ENCODE data around the gene FOXL3. TPM values are rescaled to one million over a fixed set of nuclear protein-coding genes. Genes with fewer than 3 reads are reported as not detected.

The FOXL3 gene
- total RNA-seq, 1 experiment from 2014 or later: not detected

DNA sequence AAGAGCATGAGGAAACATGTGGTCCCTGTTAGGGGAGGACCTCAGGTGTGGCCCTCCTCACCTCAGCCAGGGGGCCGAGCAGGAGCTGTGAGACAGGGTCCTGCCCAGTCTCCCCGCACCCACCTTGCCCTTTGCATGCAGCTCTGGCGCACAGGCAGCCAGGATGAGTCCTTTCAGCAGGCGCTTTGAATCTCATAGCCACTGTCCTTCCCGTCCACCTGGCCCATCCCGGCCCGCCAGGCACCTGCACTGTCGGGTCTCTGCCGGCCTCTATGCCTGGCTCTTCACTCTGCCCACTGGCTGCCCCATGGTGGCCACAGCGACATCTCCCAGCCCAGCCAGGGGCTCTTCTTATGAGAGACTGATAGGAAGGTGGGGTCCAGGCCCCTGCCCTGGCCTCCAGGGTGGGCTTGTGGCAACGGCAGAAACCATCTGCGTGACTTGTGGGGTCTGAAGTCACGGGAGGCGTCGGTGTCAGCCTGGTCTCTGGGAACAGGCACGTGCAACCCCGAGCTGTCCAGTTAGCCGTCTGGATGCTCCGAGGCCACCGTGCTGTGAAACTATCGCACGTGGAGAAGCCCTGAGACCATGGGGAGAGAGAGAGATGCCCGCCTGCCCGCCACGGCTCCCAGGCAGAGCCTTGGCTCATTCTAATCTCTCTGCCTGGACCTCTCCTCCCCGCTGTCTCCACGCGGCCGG, 37.4 kb downstream of the FOXL3 start:
- ATAC-seq (no peak), DNase-seq (ENCODE audit: low spot score) (no peak)
- CTCF ChIA-PET: no interaction called here
- H3K27me3 Mint-ChIP-seq (ENCODE audit: low read depth): peaks cover 5% of the 10 kb centered on the region; the same call in 1 of the 2 replicates
- peaks cover 7% of the 10 kb centered on the region; the same call in 1 of the 2 replicates for H3K9me3 Mint-ChIP-seq
- no peak overlapping the region for H3K27ac Mint-ChIP-seq
- H3K4me1 Mint-ChIP-seq: no peaks in the 10 kb centered on the region
- TF ChIP-seq NFE2L1 (CRISPR knock-in tag; IDR thresholded peaks at IDR 0.05): no peak
- TF ChIP-seq, protein P1, sequence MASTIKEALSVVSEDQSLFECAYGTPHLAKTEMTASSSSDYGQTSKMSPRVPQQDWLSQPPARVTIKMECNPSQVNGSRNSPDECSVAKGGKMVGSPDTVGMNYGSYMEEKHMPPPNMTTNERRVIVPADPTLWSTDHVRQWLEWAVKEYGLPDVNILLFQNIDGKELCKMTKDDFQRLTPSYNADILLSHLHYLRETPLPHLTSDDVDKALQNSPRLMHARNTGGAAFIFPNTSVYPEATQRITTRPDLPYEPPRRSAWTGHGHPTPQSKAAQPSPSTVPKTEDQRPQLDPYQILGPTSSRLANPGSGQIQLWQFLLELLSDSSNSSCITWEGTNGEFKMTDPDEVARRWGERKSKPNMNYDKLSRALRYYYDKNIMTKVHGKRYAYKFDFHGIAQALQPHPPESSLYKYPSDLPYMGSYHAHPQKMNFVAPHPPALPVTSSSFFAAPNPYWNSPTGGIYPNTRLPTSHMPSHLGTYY (CRISPR knock-in tag; IDR thresholded peaks at IDR 0.05): no peak
- POLR2A ChIA-PET: no interaction called here
- H3K36me3 Mint-ChIP-seq: no peaks in the 10 kb centered on the region
- H3K4me3 Mint-ChIP-seq: no peak overlapping the region

DNA sequence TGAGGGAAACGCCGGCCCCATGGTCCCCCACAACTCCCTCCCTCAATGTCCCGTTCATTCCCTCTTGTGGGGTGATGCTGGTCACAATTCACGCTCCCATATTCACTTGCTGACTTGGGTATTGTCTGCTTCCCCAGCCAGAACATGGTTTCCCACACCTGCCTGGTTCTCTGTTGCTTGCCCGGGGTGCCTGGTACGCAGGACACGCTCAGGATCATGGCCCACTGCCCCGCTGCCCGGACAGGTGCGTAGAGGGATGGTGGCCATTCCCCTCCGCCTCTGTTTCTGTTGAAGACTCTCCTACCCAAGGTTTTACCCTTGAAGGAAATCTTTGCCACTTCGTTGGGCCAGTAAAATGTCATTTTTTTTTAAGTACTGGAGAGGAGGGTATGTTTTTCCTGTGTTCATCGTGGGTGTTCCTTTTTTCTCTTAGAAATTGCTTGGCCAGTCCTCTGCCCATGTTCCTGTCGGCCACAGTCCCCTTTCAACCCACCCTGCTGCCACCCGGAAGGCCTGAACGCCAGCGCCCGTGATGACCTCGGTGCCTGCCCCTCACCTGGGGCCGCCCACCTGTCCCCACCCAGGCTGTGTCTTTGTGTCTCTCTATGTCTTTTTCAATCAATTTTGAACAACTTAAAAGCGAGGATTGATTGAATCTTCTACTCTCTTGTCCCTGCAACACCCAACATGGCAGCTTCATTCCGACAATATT, 38.2 kb downstream of the FOXL3 start:
- H3K9me3 Mint-ChIP-seq: peaks cover 7% of the 10 kb centered on the region; the same call in 1 of the 2 replicates
- TF ChIP-seq, protein P2, sequence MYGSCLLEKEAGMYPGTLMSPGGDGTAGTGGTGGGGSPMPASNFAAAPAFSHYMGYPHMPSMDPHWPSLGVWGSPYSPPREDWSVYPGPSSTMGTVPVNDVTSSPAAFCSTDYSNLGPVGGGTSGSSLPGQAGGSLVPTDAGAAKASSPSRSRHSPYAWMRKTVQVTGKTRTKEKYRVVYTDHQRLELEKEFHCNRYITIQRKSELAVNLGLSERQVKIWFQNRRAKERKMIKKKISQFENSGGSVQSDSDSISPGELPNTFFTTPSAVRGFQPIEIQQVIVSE (CRISPR knock-in tag; IDR thresholded peaks at IDR 0.05; ENCODE audit: borderline replicate concordance): no peak
- no peak for TF ChIP-seq KAT7 (CRISPR knock-in tag; IDR thresholded peaks at IDR 0.05; ENCODE audit: borderline replicate concordance)
- TF ChIP-seq OVOL2 (CRISPR knock-in tag; IDR thresholded peaks at IDR 0.05; ENCODE audit: borderline replicate concordance): no peak
- no peak overlapping the region for H3K27ac Mint-ChIP-seq
- no peak for DNase-seq (ENCODE audit: low spot score)
- ATAC-seq: no peak
- CTCF ChIA-PET: no interaction called here
- no peak overlapping the region for H3K4me3 Mint-ChIP-seq
- no peaks in the 10 kb centered on the region for H3K36me3 Mint-ChIP-seq
- POLR2A ChIA-PET: no interaction called here
- H3K4me1 Mint-ChIP-seq: no peaks in the 10 kb centered on the region
- H3K27me3 Mint-ChIP-seq (ENCODE audit: low read depth): peaks cover 5% of the 10 kb centered on the region; the same call in 1 of the 2 replicates

DNA sequence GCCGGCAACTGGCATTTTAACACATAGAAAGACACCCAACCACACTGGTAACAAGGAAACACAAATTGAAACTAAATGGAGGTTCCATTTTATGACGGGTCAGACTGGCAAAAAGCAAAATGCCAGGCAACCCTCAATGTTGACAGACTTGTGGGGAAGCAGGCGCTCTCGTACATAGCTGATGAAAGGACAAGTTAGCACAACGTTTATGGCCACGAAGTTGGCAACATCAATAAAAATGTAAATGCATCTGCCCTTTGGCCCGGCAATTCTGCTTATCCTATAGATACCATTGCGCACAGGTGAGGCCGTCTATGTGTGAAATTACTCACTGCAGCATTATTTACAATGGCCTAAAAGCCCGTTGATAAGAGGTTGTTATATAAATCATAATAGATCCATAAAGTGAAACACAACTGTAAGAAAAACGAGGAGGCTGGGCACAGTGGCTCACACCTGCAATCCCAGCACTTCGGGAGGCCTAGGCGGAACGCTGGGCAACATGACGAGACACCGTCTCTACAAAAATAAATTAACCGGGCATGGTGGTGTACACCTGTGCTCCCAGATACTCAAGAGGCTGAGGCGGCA, 39.8 kb downstream of the FOXL3 start:
- ChIA-PET CTCF (interaction anchor here (1.0 to 1.3 kb wide), 2 partner anchors 8 to 184 kb away, joined by 3 to 5 read pairs; no protein-coding TSS in a partner anchor), POLR2A (no interaction called here)
- DNase-seq (ENCODE audit: low spot score) (no peak), ATAC-seq (no peak)
- 0 out of 2 replicates have a peak, but pooled peaks cover 3% of the 10 kb centered on the region for H3K4me1 Mint-ChIP-seq
- peaks cover 5% of the 10 kb centered on the region; the same call in 1 of the 2 replicates for H3K27me3 Mint-ChIP-seq (ENCODE audit: low read depth)
- H3K27ac Mint-ChIP-seq: no peak overlapping the region
- peaks cover 6% of the 10 kb centered on the region for H3K36me3 Mint-ChIP-seq
- TF ChIP-seq SMAD3 (CRISPR knock-in tag; IDR thresholded peaks at IDR 0.05; ENCODE audit: borderline replicate concordance) (no peak), RORB (CRISPR knock-in tag; IDR thresholded peaks at IDR 0.05) (no peak), JAZF1 (CRISPR knock-in tag; IDR thresholded peaks at IDR 0.05) (no peak), FOXP1 (CRISPR knock-in tag; IDR thresholded peaks at IDR 0.05; ENCODE audit: borderline replicate concordance) (no peak), ZNF263 (CRISPR knock-in tag; IDR thresholded peaks at IDR 0.05; ENCODE audit: low read depth) (no peak), ZNF317 (CRISPR knock-in tag; IDR thresholded peaks at IDR 0.05; ENCODE audit: borderline replicate concordance, low read depth) (no peak), TEAD4 (CRISPR knock-in tag; IDR thresholded peaks at IDR 0.05) (no peak), RELA (CRISPR knock-in tag; IDR thresholded peaks at IDR 0.05; ENCODE audit: borderline replicate concordance) (no peak), IRF2 (CRISPR knock-in tag; IDR thresholded peaks at IDR 0.05; ENCODE audit: borderline replicate concordance, low read depth) (no peak)
- TF ChIP-seq, protein P3, sequence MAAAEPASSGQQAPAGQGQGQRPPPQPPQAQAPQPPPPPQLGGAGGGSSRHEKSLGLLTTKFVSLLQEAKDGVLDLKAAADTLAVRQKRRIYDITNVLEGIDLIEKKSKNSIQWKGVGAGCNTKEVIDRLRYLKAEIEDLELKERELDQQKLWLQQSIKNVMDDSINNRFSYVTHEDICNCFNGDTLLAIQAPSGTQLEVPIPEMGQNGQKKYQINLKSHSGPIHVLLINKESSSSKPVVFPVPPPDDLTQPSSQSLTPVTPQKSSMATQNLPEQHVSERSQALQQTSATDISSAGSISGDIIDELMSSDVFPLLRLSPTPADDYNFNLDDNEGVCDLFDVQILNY (CRISPR knock-in tag; IDR thresholded peaks at IDR 0.05): no peak
- TF ChIP-seq, protein P4, sequence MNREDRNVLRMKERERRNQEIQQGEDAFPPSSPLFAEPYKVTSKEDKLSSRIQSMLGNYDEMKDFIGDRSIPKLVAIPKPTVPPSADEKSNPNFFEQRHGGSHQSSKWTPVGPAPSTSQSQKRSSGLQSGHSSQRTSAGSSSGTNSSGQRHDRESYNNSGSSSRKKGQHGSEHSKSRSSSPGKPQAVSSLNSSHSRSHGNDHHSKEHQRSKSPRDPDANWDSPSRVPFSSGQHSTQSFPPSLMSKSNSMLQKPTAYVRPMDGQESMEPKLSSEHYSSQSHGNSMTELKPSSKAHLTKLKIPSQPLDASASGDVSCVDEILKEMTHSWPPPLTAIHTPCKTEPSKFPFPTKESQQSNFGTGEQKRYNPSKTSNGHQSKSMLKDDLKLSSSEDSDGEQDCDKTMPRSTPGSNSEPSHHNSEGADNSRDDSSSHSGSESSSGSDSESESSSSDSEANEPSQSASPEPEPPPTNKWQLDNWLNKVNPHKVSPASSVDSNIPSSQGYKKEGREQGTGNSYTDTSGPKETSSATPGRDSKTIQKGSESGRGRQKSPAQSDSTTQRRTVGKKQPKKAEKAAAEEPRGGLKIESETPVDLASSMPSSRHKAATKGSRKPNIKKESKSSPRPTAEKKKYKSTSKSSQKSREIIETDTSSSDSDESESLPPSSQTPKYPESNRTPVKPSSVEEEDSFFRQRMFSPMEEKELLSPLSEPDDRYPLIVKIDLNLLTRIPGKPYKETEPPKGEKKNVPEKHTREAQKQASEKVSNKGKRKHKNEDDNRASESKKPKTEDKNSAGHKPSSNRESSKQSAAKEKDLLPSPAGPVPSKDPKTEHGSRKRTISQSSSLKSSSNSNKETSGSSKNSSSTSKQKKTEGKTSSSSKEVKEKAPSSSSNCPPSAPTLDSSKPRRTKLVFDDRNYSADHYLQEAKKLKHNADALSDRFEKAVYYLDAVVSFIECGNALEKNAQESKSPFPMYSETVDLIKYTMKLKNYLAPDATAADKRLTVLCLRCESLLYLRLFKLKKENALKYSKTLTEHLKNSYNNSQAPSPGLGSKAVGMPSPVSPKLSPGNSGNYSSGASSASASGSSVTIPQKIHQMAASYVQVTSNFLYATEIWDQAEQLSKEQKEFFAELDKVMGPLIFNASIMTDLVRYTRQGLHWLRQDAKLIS (CRISPR knock-in tag; IDR thresholded peaks at IDR 0.05; ENCODE audit: borderline replicate concordance): no peak
- TF ChIP-seq, protein P5, sequence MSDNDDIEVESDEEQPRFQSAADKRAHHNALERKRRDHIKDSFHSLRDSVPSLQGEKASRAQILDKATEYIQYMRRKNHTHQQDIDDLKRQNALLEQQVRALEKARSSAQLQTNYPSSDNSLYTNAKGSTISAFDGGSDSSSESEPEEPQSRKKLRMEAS (CRISPR knock-in tag; IDR thresholded peaks at IDR 0.05): no peak
- TF ChIP-seq, protein P6, sequence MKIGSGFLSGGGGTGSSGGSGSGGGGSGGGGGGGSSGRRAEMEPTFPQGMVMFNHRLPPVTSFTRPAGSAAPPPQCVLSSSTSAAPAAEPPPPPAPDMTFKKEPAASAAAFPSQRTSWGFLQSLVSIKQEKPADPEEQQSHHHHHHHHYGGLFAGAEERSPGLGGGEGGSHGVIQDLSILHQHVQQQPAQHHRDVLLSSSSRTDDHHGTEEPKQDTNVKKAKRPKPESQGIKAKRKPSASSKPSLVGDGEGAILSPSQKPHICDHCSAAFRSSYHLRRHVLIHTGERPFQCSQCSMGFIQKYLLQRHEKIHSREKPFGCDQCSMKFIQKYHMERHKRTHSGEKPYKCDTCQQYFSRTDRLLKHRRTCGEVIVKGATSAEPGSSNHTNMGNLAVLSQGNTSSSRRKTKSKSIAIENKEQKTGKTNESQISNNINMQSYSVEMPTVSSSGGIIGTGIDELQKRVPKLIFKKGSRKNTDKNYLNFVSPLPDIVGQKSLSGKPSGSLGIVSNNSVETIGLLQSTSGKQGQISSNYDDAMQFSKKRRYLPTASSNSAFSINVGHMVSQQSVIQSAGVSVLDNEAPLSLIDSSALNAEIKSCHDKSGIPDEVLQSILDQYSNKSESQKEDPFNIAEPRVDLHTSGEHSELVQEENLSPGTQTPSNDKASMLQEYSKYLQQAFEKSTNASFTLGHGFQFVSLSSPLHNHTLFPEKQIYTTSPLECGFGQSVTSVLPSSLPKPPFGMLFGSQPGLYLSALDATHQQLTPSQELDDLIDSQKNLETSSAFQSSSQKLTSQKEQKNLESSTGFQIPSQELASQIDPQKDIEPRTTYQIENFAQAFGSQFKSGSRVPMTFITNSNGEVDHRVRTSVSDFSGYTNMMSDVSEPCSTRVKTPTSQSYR (CRISPR knock-in tag; IDR thresholded peaks at IDR 0.05): no peak
- no peak overlapping the region for H3K4me3 Mint-ChIP-seq
- H3K9me3 Mint-ChIP-seq: peaks cover 18% of the 10 kb centered on the region
